Thoracic aorta (tissue), 2 donors: ENCODE data around the gene PHF3. TPM values are rescaled to one million over a fixed set of nuclear protein-coding genes. Genes with fewer than 3 reads are reported as not detected.
"Not testable (repeated sequence)": the region's sequence is repeated elsewhere in the genome, so short reads cannot be mapped to it uniquely, and the experiment has no call there.

Source experiments
- ATAC-seq: fragments of 150-250 bp; one replicate; pipeline ENCODE4 v1.8.0; 2017; ENCODE audit warnings: low read depth; ENCODE audit not compliant: insufficient number of reproducible peaks, low FRiP score
- DNase-seq: peaks from one replicate; pipeline ENCODE4 v3.0.0-alpha.2; 2020; ENCODE audit warnings: low spot score
- H3K27ac ChIP-seq, 2 donors: fragments of 200-600 bp; sonication (generic); 1 replicate in 1 of 2; 2 replicates in 1 of 2; pipeline ENCODE4 v1.5.1; 2016; ENCODE audit warnings: mild to moderate bottlenecking in 2 of 2, moderate library complexity in 2 of 2
- H3K27me3 ChIP-seq: fragments of 200-600 bp; sonication (generic); replicated peaks from 2 replicates; pipeline ENCODE4 v1.6.0; 2016; ENCODE audit warnings: mild to moderate bottlenecking; ENCODE audit not compliant: insufficient read depth
- H3K36me3 ChIP-seq: fragments of 200-600 bp; sonication (generic); one replicate; pipeline ENCODE4 v1.5.1; 2016
- H3K4me1 ChIP-seq, 2 donors: fragments of 200-600 bp; sonication (generic); 1 replicate in 1 of 2; 2 replicates in 1 of 2; pipeline versions ENCODE4 v1.5.1 to v1.6.0; 2016; ENCODE audit warnings: low read depth in 2 of 2, mild to moderate bottlenecking in 1 of 2; ENCODE audit not compliant: control insufficient read depth in 1 of 2
- H3K4me3 ChIP-seq: fragments of 200-600 bp; sonication (generic); 2 replicates; pipeline ENCODE4 v1.5.1; 2016; ENCODE audit warnings: mild to moderate bottlenecking
- H3K9me3 ChIP-seq: fragments of 200-600 bp; sonication (generic); 2 replicates; pipeline ENCODE4 v1.5.1; 2016
- CTCF ChIP-seq: fragments of 200-600 bp; sonication (generic); IDR thresholded peaks from one replicate; pipeline ENCODE4 v1.5.1; 2019; ENCODE audit warnings: antibody characterized with exemption
- total RNA-seq, 2 donors: library from RNA; depleted of rRNA; stranded (reverse); fragments of >200 nt; gene quantifications; one replicate each; pipeline versions ENCODE4 v1.1.0 to v1.2.3, GENCODE V29; 2016

The PHF3 gene
- total RNA-seq, 2 donors from 2014 or later: 55.4 to 59.5 TPM

- no peak for TF ChIP-seq CTCF
- H3K4me3 ChIP-seq: no peak overlapping the region
- DNase-seq (no peak), ATAC-seq (no peak)
- H3K27ac ChIP-seq: no peak overlapping the region
- H3K36me3 ChIP-seq: no peaks in the 10 kb centered on the region
- H3K9me3 ChIP-seq: no peaks in the 10 kb centered on the region
- H3K27me3 ChIP-seq: no peaks in the 10 kb centered on the region
- H3K4me1 ChIP-seq: no peaks in the 10 kb centered on the region
These were observed 108.1 kb downstream of the PHF3 start for GRCh38 chr6:63743691-63744090.

GRCh38 chr6:63744810-63745209 is 109.2 kb downstream of the PHF3 start:
- no peaks in the 10 kb centered on the region for H3K27me3 ChIP-seq
- ATAC-seq (no peak), DNase-seq (no peak)
- no peaks in the 10 kb centered on the region for H3K4me1 ChIP-seq
- H3K36me3 ChIP-seq: no peaks in the 10 kb centered on the region
- H3K9me3 ChIP-seq: no peaks in the 10 kb centered on the region
- H3K27ac ChIP-seq: no peak overlapping the region
- no peak overlapping the region for H3K4me3 ChIP-seq
- TF ChIP-seq CTCF: no peak

- Histone ChIP-seq H3K9me3 (no peaks in the 10 kb centered on the region), H3K27ac (no peak overlapping the region), H3K4me1 (no peaks in the 10 kb centered on the region), H3K36me3 (no peaks in the 10 kb centered on the region), H3K27me3 (no peaks in the 10 kb centered on the region), H3K4me3 (no peak overlapping the region)
- no peak for TF ChIP-seq CTCF
- no peak for ATAC-seq
- no peak for DNase-seq
These were observed 110.2 kb downstream of the PHF3 start for GRCh38 chr6:63745784-63746183.

- H3K36me3 ChIP-seq: no peaks in the 10 kb centered on the region
- no peaks in the 10 kb centered on the region for H3K27me3 ChIP-seq
- H3K9me3 ChIP-seq: no peaks in the 10 kb centered on the region
- no peak overlapping the region for H3K27ac ChIP-seq
- no peak for ATAC-seq
- TF ChIP-seq CTCF: no peak
- no peak for DNase-seq
- H3K4me3 ChIP-seq: no peak overlapping the region
- no peaks in the 10 kb centered on the region for H3K4me1 ChIP-seq
These were observed 114.8 kb downstream of the PHF3 start for GRCh38 chr6:63750400-63750799.

GRCh38 chr6:63757275-63757674 is 121.7 kb downstream of the PHF3 start:
- not testable (repeated sequence) for H3K27ac ChIP-seq, H3K4me1 ChIP-seq, H3K36me3 ChIP-seq, ATAC-seq, DNase-seq, H3K4me3 ChIP-seq, H3K27me3 ChIP-seq, H3K9me3 ChIP-seq

- Histone ChIP-seq H3K27ac (no peak overlapping the region), H3K27me3 (no peaks in the 10 kb centered on the region), H3K4me1 (no peaks in the 10 kb centered on the region), H3K9me3 (peaks cover 3% of the 10 kb centered on the region), H3K4me3 (no peak overlapping the region), H3K36me3 (no peaks in the 10 kb centered on the region)
- TF ChIP-seq CTCF: no peak
- ATAC-seq (no peak), DNase-seq (no peak)
These were observed 122.2 kb downstream of the PHF3 start for GRCh38 chr6:63757826-63758225.
